NCI-H1105 treated with DMSO at 0.1 percent for 48 hours (cell line): ENCODE data around the gene SLC16A11.
A peak's percentile ranks its signal among the peaks of the same experiment; 100 is the strongest.
"Not testable (repeated sequence)": the region's sequence is repeated elsewhere in the genome, so short reads cannot be mapped to it uniquely, and the experiment has no call there.

ENCODE experiments used
- DNase-seq: peaks from one replicate; lab custom pipeline; 2025; lab: John Stamatoyannopoulos, UW

The SLC16A11 gene

DNA sequence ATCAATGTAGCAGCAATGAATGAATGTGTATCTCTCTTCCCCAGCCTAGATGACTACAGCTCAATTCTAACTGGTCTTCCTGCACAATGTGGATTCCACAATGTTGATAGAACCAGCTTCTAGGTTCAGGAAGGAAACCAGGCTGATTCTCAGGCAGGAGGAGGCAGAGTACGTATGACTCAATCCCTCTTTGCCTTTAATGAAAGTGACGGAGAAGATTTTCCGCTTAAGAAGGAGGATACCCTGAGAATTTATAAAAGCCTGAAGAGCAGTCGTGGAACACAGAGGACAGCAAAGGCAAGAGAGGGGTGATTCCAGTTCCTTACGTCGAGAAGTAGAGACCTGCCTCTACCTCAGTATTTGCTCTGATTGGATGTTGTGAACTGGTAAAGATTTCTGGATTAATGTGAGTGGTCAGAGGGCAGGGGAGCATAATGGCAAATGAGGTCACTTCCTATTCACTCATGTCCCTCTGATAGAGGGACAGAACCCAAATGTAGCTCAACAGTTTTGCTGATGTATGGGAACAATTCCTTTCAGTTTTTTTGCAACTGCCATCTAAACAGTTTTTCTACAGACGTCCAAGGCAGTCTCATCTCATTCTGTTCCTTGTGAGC is 15.0 kb upstream of the SLC16A11 start:
- DNase-seq = no peak

DNA sequence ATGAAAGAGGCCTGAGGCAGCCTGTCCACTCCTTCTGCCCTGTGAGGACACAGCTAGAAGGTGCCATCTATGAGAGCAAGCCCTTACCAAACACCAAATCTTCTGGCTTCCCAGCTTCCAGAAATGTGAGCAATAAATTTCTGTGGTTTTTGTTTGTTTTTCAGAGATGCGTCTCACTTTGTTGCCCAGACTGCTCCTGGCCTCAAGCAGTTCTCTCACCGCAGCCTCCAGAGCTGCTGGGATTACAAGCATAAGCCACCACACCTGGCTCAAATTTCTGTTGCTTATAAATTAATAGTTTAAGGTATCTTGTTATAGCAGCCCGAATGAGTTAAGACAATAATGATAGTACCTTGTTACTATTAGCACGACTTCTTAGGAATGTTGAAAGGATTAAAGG is 12.5 kb upstream of the SLC16A11 start:
- no peak for DNase-seq

DNA sequence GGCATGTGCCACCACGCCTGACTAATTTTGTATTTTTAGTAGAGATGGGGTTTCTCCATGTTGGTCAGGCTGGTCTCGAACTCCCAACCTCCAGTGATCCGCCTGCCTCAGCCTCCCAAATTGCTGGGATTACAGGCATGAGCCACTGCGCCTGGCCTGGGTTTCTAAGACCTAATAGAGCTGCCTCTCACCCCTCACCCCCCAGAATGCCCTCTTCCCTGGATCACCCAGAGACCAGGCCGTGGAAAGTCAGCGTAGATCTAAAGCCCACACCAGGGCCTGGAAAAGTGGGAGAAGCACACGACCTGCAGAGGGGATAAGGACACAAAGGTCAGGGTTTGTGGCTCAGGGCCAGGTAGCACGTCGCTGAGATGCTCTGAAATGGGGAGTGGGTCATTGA is 6.7 kb upstream of the SLC16A11 start:
- DNase-seq = not testable (repeated sequence)

- DNase-seq = no peak
Measured at GRCh38 chr17:7048968-7049367, 5.1 kb upstream of the SLC16A11 start.

DNA sequence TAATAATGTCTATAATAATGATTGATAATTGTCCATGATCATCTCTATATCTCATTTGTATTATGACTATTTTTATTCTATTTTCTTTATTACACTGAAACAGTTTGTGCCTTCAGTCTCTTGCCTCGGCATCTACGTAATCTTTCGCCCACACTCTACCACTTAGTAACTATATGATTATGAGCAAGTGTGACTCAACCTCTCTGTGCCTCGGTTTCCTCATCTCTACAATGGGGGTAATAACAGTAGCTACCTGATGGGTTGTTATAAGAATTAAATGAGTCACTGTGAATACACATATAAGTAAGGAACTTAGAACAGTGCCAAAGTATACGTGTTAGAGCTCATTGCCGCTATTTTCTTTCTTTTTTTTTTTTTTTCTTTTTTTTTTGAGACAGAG is 3.7 kb upstream of the SLC16A11 start:
- no peak for DNase-seq

DNA sequence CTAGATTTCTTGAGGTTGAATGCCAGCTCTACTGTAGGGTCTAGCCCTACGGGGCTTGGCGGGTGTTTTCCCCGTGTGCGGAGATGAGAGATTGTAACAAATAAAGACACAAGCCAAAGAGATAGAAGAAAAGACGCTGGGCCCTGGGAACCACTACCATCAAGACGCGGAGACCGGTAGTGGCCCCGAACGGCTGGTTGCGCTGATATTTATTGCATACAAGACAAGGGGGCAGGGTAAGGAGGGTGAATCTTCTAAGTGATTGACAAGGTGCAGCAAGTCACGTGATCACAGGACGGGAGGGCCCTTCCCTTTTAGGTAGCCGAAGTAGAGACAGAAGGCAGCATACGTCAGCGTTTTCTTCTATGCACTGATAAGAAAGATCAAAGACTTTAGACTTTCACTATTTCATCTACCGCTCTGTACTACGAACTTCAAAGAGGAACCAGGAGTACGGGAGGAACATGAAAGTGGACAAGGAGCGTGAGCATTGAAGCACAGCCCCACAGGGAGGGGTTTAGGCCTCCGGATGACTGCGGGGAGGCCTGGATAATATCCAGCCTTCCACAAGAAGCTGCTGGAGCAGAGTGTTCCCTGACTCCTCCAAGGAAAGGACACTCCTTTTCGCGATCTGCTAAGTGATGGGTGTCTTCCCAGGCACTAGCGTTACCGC is 3.0 kb upstream of the SLC16A11 start:
- DNase-seq = not testable (repeated sequence)

DNA sequence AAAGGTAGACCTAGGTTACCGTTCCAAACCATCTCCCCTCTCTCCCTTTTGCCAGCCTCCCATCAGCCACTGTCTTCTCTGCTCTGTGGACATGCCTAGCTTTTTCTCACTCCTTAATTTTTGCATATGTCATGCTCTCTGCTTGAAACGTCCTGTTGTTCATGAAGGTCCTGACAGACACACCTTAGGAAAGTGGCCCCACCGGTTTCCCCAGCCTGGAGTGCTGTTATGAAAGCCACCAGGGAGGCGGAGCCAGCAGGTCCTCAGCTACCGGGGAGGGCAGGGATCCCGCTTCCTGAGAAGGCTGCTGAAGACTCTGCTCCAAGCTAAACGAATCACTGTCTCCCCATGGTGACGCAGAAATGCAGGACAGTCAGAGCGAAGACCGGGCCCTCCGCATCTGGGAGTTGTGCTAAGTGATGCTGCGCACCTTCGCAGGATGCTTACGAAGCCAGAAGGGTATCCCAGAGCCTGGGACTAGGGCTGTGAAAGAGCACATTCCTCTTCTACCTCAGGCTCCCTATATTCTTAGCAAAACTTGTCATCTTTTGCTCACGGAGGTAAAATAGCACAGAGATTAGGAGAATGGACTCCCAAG is 2.3 kb upstream of the SLC16A11 start:
- peak; percentile 52 for DNase-seq

GRCh38 chr17:7045492-7046126 is 1.7 kb upstream of the SLC16A11 start:
- peak; percentile 78 for DNase-seq

DNA sequence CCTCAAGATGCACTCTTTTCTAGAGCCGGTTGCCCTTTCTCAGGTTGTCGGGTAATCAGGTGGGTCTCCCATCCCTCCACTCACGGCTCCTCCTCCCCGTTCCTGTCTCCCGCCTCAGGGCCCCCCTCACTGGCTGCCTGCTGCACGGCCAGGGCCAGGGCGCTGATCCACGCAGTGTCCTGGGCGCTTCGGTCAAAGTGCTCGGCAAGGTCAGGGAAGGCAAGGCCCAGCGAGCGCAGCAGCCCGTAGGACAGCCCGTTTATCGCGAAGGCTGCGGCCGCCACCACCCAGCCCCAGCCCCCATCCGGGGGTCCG is 753 bp downstream of the SLC16A11 start:
- peak; percentile 10 for DNase-seq

DNA sequence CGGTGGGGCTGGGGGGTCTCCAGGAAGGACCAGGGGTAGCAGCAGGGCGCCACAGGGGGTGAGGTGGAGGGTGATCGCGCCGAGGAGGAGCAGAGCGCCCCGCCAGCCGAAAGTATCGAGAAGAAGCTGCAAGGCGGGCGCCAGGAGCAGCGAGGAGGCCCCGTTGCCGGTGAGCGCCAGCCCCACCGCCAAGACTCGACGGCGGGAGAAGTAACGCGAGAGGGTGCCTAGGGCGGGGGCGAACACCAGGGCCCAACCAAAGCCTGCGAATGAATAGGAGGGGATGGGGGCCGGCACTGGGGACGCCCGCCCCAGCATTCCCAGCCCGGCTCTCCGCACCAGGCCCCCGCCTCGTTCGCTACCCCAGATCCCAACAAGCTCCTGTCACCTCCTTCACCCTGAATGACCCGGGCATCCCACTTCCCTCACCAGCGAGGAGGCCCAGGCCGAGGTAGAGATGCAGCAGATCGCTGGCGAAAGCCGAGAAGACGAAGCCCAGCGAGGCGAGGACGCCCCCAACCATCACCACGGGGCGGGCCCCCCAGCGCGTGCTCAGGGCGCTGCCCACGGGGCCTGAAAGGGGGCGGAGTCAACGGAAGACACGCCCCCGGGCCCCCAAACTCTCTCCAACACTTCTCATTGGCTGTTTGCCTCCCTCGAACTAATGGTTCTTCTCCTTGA is 1.3 kb downstream of the SLC16A11 start:
- no peak for DNase-seq

DNA sequence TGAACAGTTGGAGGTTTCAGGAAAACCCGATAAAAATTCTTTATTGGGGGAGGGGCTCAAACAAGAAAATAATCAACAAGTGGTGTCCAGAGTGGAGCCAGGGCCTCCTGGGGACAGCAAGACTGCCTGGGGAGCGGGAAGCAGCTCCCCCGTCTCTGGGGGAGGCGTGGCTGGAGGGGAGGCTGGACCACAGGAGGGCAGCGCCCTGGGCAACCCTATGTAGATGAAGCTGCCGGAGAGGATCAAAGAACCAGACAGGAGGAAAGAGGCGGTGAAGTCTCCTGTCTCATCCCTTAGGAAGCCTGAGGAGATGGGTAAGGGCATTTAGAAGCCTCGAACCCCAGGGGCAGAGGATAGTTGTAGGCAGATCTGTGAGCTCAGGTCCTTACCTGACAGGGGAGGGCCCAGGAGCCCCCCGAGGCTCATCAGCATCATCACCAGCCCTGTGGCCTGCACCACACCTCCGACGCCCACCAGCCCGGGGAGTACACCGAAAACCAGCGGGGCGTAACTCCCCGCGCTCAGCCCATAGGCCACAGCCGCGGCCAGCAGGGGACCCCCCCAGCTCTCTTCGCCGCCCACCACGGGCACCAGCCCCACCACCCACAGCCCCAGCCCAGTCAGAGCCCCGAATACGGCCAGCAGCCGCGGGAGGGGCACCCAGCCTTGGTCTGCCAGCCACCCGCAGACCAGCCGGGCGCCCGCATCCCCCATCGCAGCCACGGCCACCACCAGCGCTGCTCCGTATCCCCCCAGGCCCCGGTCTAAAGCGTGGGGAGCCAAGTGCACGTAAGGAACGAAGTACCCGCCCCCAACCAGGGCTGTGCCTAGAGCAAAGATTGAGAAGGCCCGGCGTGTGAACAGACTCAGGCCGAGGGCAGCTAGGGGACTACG is 2.0 kb downstream of the SLC16A11 start:
- no peak for DNase-seq

DNA sequence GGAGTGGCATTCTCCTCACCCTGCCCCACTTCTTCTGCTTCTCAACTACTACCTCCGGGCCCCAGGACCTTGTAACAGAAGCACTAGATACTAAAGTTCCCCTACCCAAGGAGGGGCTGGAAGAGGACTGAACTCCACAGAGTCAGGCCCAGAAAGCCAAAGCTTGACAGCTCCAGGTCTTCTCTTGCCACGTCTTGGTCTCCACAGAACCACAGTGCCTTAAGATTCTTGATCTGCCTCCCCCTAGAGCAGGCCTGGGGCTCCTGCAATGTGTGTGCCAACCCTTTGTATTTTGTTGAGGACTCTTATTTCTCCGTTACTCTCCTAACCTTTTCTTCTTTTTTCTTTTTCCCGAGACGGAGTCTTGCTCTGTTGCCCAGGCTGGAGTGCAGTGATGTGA is 4.1 kb downstream of the SLC16A11 start:
- DNase-seq = no peak

- no peak for DNase-seq
Measured at GRCh38 chr17:7038025-7038862, 5.6 kb downstream of the SLC16A11 start.

GRCh38 chr17:7035591-7036368 is 8.1 kb downstream of the SLC16A11 start, which contains the start of gene SLC16A13:
TSS of gene SLC16A13 (plus strand) at chr17:7036015. CDS start at chr17:7036383, 368 bp downstream.
- peak; percentile 98 for DNase-seq

- DNase-seq = no peak
Measured at GRCh38 chr17:7034955-7035590, 8.8 kb downstream of the SLC16A11 start.

DNA sequence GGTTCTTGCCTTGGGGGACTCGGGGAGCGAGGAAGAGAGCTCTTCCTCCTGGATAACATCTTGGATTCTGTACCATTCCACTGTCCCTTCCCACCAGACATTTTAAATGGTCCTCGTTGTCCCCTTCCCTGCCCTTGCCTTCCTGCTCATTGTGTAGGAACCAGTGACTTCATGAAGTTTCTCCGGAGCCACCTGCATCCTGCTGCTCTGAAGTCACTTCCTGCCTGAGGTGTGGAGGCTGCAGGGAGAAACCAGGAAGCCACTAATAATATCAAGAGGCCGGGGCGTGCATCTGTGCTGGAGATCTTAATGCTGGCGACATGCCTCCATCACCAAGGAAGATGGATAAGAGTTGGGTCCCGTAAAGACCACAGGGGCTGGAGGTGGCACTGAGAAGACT is 14.2 kb downstream of the SLC16A11 start:
- DNase-seq = no peak

DNA sequence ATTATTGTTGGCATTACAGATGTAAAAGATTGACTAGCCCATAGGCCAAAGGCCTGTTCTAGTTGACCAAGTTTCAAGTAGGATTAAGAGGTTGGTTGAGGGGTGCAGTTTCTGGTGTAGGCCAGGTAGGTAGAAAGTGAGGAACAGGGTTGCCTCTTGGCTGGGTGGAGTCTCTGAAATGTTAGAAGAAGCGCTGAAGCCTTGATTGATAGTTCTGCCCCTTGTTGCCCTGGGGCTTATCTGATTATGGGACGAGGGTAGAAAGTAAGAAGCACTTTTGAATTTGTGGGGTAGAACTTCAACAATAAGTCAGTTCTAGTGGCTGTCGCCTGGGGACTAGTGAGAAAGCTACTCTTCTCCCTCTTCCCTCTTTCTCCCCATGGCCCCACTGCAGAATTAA is 14.8 kb downstream of the SLC16A11 start:
- DNase-seq = no peak

- DNase-seq = no peak
Measured at GRCh38 chr17:7027335-7027734, 16.6 kb downstream of the SLC16A11 start.

DNA sequence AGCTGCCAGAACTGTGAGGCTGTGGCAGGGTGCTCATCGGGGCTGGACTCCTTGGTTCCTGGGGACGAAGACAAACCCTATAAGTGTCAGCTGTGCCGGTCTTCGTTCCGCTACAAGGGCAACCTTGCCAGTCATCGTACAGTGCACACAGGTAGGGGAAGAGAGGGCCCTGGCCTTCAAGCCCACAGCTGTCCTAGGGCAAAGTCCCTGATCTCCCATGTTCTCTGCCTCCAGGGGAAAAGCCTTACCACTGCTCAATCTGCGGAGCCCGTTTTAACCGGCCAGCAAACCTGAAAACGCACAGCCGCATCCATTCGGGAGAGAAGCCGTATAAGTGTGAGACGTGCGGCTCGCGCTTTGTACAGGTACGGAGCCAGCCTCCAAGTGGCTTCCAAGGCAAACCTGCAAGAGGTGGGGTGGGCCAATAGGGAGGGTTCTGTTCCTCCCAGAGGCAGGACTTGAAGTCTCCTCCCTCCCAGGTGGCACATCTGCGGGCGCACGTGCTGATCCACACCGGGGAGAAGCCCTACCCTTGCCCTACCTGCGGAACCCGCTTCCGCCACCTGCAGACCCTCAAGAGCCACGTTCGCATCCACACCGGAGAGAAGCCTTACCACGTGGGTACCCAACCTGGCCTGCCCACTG is 17.3 kb downstream of the SLC16A11 start:
- no peak for DNase-seq
